ENCODE measurements around the gene SAPCD1.

SAPCD1 gene

GRCh38 chr6:31761343-31761742, 1.1 kb upstream of the SAPCD1 start:
- Mint-ChIP-seq H3K27ac (no peak overlapping the region), H3K4me3 (no peak overlapping the region), H3K27me3 (no peaks in the 10 kb centered on the region), H3K36me3 (peaks cover 23% of the 10 kb centered on the region), H3K4me1 (ENCODE audit: low read depth) (no peaks in the 10 kb centered on the region), H3K9me3 (ENCODE audit: low read depth) (no peaks in the 10 kb centered on the region)

- no peaks in the 10 kb centered on the region for H3K27me3 Mint-ChIP-seq
- no peaks in the 10 kb centered on the region for H3K9me3 Mint-ChIP-seq (ENCODE audit: low read depth)
- no peak overlapping the region for H3K27ac Mint-ChIP-seq
- H3K4me1 Mint-ChIP-seq (ENCODE audit: low read depth): peaks cover 2% of the 10 kb centered on the region
- H3K36me3 Mint-ChIP-seq: peaks cover 23% of the 10 kb centered on the region
- no peak overlapping the region for H3K4me3 Mint-ChIP-seq
These were observed 592 bp downstream of the SAPCD1 start for GRCh38 chr6:31762878-31763618.

GRCh38 chr6:31763619-31763940, 1.1 kb downstream of the SAPCD1 start:
- H3K4me3 Mint-ChIP-seq: no peak overlapping the region
- no peaks in the 10 kb centered on the region for H3K27me3 Mint-ChIP-seq
- H3K9me3 Mint-ChIP-seq (ENCODE audit: low read depth): no peaks in the 10 kb centered on the region
- peaks cover 23% of the 10 kb centered on the region for H3K36me3 Mint-ChIP-seq
- H3K4me1 Mint-ChIP-seq (ENCODE audit: low read depth): peaks cover 2% of the 10 kb centered on the region
- no peak overlapping the region for H3K27ac Mint-ChIP-seq

GRCh38 chr6:31764198-31764597, 1.7 kb downstream of the SAPCD1 start:
- Mint-ChIP-seq H3K27ac (no peak overlapping the region), H3K4me3 (no peak overlapping the region), H3K9me3 (ENCODE audit: low read depth) (no peaks in the 10 kb centered on the region), H3K36me3 (peaks cover 19% of the 10 kb centered on the region), H3K4me1 (ENCODE audit: low read depth) (peaks cover 2% of the 10 kb centered on the region), H3K27me3 (no peaks in the 10 kb centered on the region)

GRCh38 chr6:31765559-31765909, 3.1 kb downstream of the SAPCD1 start:
- Mint-ChIP-seq H3K27ac (no peak overlapping the region), H3K4me3 (no peak overlapping the region), H3K4me1 (ENCODE audit: low read depth) (peaks cover 7% of the 10 kb centered on the region), H3K9me3 (ENCODE audit: low read depth) (no peaks in the 10 kb centered on the region), H3K36me3 (peaks cover 16% of the 10 kb centered on the region), H3K27me3 (no peaks in the 10 kb centered on the region)

- H3K4me3 Mint-ChIP-seq: no peak overlapping the region
- H3K27ac Mint-ChIP-seq: no peak overlapping the region
- H3K4me1 Mint-ChIP-seq (ENCODE audit: low read depth): peaks cover 11% of the 10 kb centered on the region
- H3K27me3 Mint-ChIP-seq: no peaks in the 10 kb centered on the region
- peaks cover 13% of the 10 kb centered on the region for H3K36me3 Mint-ChIP-seq
- no peaks in the 10 kb centered on the region for H3K9me3 Mint-ChIP-seq (ENCODE audit: low read depth)
These were observed 3.7 kb downstream of the SAPCD1 start for GRCh38 chr6:31765910-31766794.

- Mint-ChIP-seq H3K27ac (no peak overlapping the region), H3K27me3 (no peaks in the 10 kb centered on the region), H3K9me3 (ENCODE audit: low read depth) (no peaks in the 10 kb centered on the region), H3K4me3 (no peak overlapping the region), H3K4me1 (ENCODE audit: low read depth) (peaks cover 18% of the 10 kb centered on the region), H3K36me3 (peaks cover 8% of the 10 kb centered on the region)
These were observed 4.7 kb downstream of the SAPCD1 start for GRCh38 chr6:31767096-31767645.

- Mint-ChIP-seq H3K4me3 (no peak overlapping the region), H3K27me3 (no peaks in the 10 kb centered on the region), H3K27ac (no peak overlapping the region), H3K36me3 (peaks cover 2% of the 10 kb centered on the region), H3K4me1 (ENCODE audit: low read depth) (peaks cover 27% of the 10 kb centered on the region), H3K9me3 (ENCODE audit: low read depth) (no peaks in the 10 kb centered on the region)
These were observed 6.2 kb downstream of the SAPCD1 start for GRCh38 chr6:31768363-31769257.

- no peaks in the 10 kb centered on the region for H3K9me3 Mint-ChIP-seq (ENCODE audit: low read depth)
- H3K4me1 Mint-ChIP-seq (ENCODE audit: low read depth): peaks cover 27% of the 10 kb centered on the region
- no peak overlapping the region for H3K4me3 Mint-ChIP-seq
- H3K27me3 Mint-ChIP-seq: no peaks in the 10 kb centered on the region
- H3K27ac Mint-ChIP-seq: no peak overlapping the region
- H3K36me3 Mint-ChIP-seq: no peaks in the 10 kb centered on the region
These were observed 7.4 kb downstream of the SAPCD1 start for GRCh38 chr6:31769684-31770371.

- H3K36me3 Mint-ChIP-seq: no peaks in the 10 kb centered on the region
- H3K4me1 Mint-ChIP-seq (ENCODE audit: low read depth): peaks cover 32% of the 10 kb centered on the region
- H3K4me3 Mint-ChIP-seq: no peak overlapping the region
- H3K27ac Mint-ChIP-seq: no peak overlapping the region
- H3K27me3 Mint-ChIP-seq: no peaks in the 10 kb centered on the region
- H3K9me3 Mint-ChIP-seq (ENCODE audit: low read depth): no peaks in the 10 kb centered on the region
These were observed 8.4 kb downstream of the SAPCD1 start for GRCh38 chr6:31770860-31771259.

- Mint-ChIP-seq H3K36me3 (no peaks in the 10 kb centered on the region), H3K4me3 (peak overlapping the region; percentile 63), H3K9me3 (ENCODE audit: low read depth) (no peaks in the 10 kb centered on the region), H3K27ac (peak overlapping the region; percentile 76), H3K4me1 (ENCODE audit: low read depth) (peaks cover 37% of the 10 kb centered on the region), H3K27me3 (no peaks in the 10 kb centered on the region)
These were observed 9.5 kb downstream of the SAPCD1 start for GRCh38 chr6:31771992-31772358.

- H3K36me3 Mint-ChIP-seq: no peaks in the 10 kb centered on the region
- H3K4me1 Mint-ChIP-seq (ENCODE audit: low read depth): peaks cover 39% of the 10 kb centered on the region
- no peaks in the 10 kb centered on the region for H3K9me3 Mint-ChIP-seq (ENCODE audit: low read depth)
- no peak overlapping the region for H3K4me3 Mint-ChIP-seq
- no peak overlapping the region for H3K27ac Mint-ChIP-seq
- no peaks in the 10 kb centered on the region for H3K27me3 Mint-ChIP-seq
These were observed 12.7 kb downstream of the SAPCD1 start for GRCh38 chr6:31775184-31775583.

- Mint-ChIP-seq H3K27ac (peak overlapping the region; percentile 46), H3K4me1 (ENCODE audit: low read depth) (peaks cover 38% of the 10 kb centered on the region), H3K4me3 (peak overlapping the region; percentile 27)
These were observed 13.4 kb downstream of the SAPCD1 start for GRCh38 chr6:31775633-31776484.

More at GRCh38 chr6:31775633-31776484, 13.4 kb downstream of the SAPCD1 start:
- H3K9me3 Mint-ChIP-seq (ENCODE audit: low read depth): no peaks in the 10 kb centered on the region
- peaks cover 2% of the 10 kb centered on the region for H3K36me3 Mint-ChIP-seq
- no peaks in the 10 kb centered on the region for H3K27me3 Mint-ChIP-seq

Data from activated naive CD8-positive, alpha-beta T cell (primary cell).